Upper lobe of right lung (tissue), 1 donor: ENCODE data around the gene TJP1. TPM values are rescaled to one million over a fixed set of nuclear protein-coding genes. Genes with fewer than 3 reads are reported as not detected.

Source experiments
- ATAC-seq: fragments of 200-7000 bp; cut with Tn5 transposase; one replicate; pipeline ENCODE4 v1.9.1; 2020; ENCODE audit warnings: mild to moderate bottlenecking, moderate library complexity
- DNase-seq: peaks from one replicate; pipeline ENCODE4 v3.0.0-alpha.2; 2020
- H3K27ac ChIP-seq: fragments of 200-600 bp; one replicate; pipeline ENCODE4 v1.8.0; 2022
- H3K27me3 ChIP-seq: fragments of 200-600 bp; one replicate; pipeline ENCODE4 v1.8.0; 2022; ENCODE audit warnings: mild to moderate bottlenecking
- H3K36me3 ChIP-seq: fragments of 200-600 bp; one replicate; pipeline ENCODE4 v1.8.0; 2022
- H3K4me1 ChIP-seq: fragments of 200-600 bp; one replicate; pipeline ENCODE4 v1.8.0; 2022
- H3K4me3 ChIP-seq: fragments of 200-600 bp; one replicate; pipeline ENCODE4 v1.8.0; 2022; ENCODE audit warnings: mild to moderate bottlenecking
- H3K9me3 ChIP-seq: fragments of 200-600 bp; one replicate; pipeline ENCODE4 v1.8.0; 2022
- CTCF ChIP-seq: fragments of 200-600 bp; IDR thresholded peaks from one replicate; pipeline ENCODE4 v1.8.0; 2022; ENCODE audit warnings: antibody characterized with exemption
- intact Hi-C: fragments of 100-400 bp; cut with DNase I; formaldehyde crosslinking; loops from one replicate; pipeline ENCODE4 v1.11.0; 2022
- total RNA-seq: library from RNA; stranded (reverse); fragmentation: NEBNext Ultra II Directional; extraction: Animal tissue kit (Norgen Biotek cat#: 25700); gene quantifications from one replicate; pipeline ENCODE4 v1.2.1, GENCODE V29; 2021
- donor health status: DM: no; HTN: yes; CAD: no; lungs with severe emphysema.

TJP1 gene
- total RNA-seq, 1 donor from 2014 or later: 147 TPM

- Histone ChIP-seq H3K4me3 (no peak overlapping the region), H3K27ac (no peak overlapping the region), H3K9me3 (no peaks in the 10 kb centered on the region), H3K27me3 (no peaks in the 10 kb centered on the region), H3K4me1 (peaks cover 5% of the 10 kb centered on the region), H3K36me3 (no peaks in the 10 kb centered on the region)
- intact Hi-C loops: loop anchor here (10.0 kb wide), 1 partner anchor 65 kb away; no protein-coding TSS in a partner anchor
- ATAC-seq (peak; percentile 27), DNase-seq (no peak)
- no peak for TF ChIP-seq CTCF
These were observed 72.7 kb downstream of the TJP1 start for GRCh38 chr15:29749365-29750086.

GRCh38 chr15:29747837-29748417, 74.3 kb downstream of the TJP1 start:
- no peaks in the 10 kb centered on the region for H3K27me3 ChIP-seq
- H3K9me3 ChIP-seq: no peaks in the 10 kb centered on the region
- H3K36me3 ChIP-seq: no peaks in the 10 kb centered on the region
- intact Hi-C loops: no loop called here
- TF ChIP-seq CTCF: peak; percentile 60
- no peak overlapping the region for H3K27ac ChIP-seq
- ATAC-seq (no peak), DNase-seq (no peak)
- H3K4me1 ChIP-seq: peaks cover 5% of the 10 kb centered on the region
- no peak overlapping the region for H3K4me3 ChIP-seq

GRCh38 chr15:29743475-29743874, 78.8 kb downstream of the TJP1 start:
- Histone ChIP-seq H3K27me3 (no peaks in the 10 kb centered on the region), H3K27ac (no peak overlapping the region), H3K9me3 (no peaks in the 10 kb centered on the region), H3K4me3 (no peak overlapping the region), H3K36me3 (peaks cover 24% of the 10 kb centered on the region), H3K4me1 (no peaks in the 10 kb centered on the region)
- TF ChIP-seq CTCF: no peak
- intact Hi-C loops: no loop called here
- no peak for ATAC-seq
- no peak for DNase-seq

- intact Hi-C loops: no loop called here
- no peaks in the 10 kb centered on the region for H3K27me3 ChIP-seq
- no peak overlapping the region for H3K4me3 ChIP-seq
- H3K4me1 ChIP-seq: no peaks in the 10 kb centered on the region
- no peaks in the 10 kb centered on the region for H3K9me3 ChIP-seq
- DNase-seq (no peak), ATAC-seq (no peak)
- no peak overlapping the region for H3K27ac ChIP-seq
- peaks cover 51% of the 10 kb centered on the region for H3K36me3 ChIP-seq
- TF ChIP-seq CTCF: no peak
These were observed 81.5 kb downstream of the TJP1 start for GRCh38 chr15:29740692-29741311.

GRCh38 chr15:29736744-29737020, 85.6 kb downstream of the TJP1 start:
- no peak overlapping the region for H3K27ac ChIP-seq
- no peaks in the 10 kb centered on the region for H3K4me1 ChIP-seq
- no peak for TF ChIP-seq CTCF
- intact Hi-C loops: no loop called here
- peaks cover 86% of the 10 kb centered on the region for H3K36me3 ChIP-seq
- DNase-seq (no peak), ATAC-seq (peak; percentile 86)
- H3K9me3 ChIP-seq: no peaks in the 10 kb centered on the region
- H3K27me3 ChIP-seq: no peaks in the 10 kb centered on the region
- H3K4me3 ChIP-seq: no peak overlapping the region
